Activated CD8-positive, alpha-beta T cell treated with anti-CD3 and anti-CD28 coated beads for 36 hours (primary cell): ENCODE measurements around the gene XPO6. TPM values are rescaled to one million over a fixed set of nuclear protein-coding genes. Genes with fewer than 3 reads are reported as not detected.

ENCODE experiments used
- ATAC-seq: fragments of 200-7000 bp; cut with Tn5 transposase; one replicate; pipeline ENCODE4 v1.10.0; 2021; ENCODE audit warnings: mild to moderate bottlenecking, moderate library complexity
- CTCF ChIA-PET: fragments of 350-600 bp; sonication (Branson Sonifier 250); formaldehyde crosslinking; loops from one replicate; lab custom pipeline; 2021; ENCODE audit warnings: antibody characterized with exemption; lab: Charles Lee
- POLR2A ChIA-PET: fragments of 350-600 bp; sonication (Branson Sonifier 250); formaldehyde crosslinking; loops from one replicate; lab custom pipeline; 2021; ENCODE audit warnings: antibody characterized with exemption; lab: Charles Lee
- DNase-seq: peaks from one replicate; pipeline ENCODE4 v3.0.0-alpha.2; 2020
- H3K27ac Mint-ChIP-seq: one replicate; pipeline ENCODE4 v1.8.0; 2021; ENCODE audit warnings: mild to moderate bottlenecking, mixed read lengths
- H3K27me3 Mint-ChIP-seq: one replicate; pipeline ENCODE4 v1.8.0; 2021; ENCODE audit warnings: mixed read lengths
- H3K36me3 Mint-ChIP-seq: one replicate; pipeline ENCODE4 v1.8.0; 2021; ENCODE audit warnings: low read depth, mixed read lengths
- H3K4me1 Mint-ChIP-seq: one replicate; pipeline ENCODE4 v1.8.0; 2021; ENCODE audit warnings: low read depth, mixed read lengths
- H3K4me3 Mint-ChIP-seq: one replicate; pipeline ENCODE4 v1.8.0; 2021; ENCODE audit warnings: mild to moderate bottlenecking, moderate library complexity, mixed read lengths
- H3K9me3 Mint-ChIP-seq: one replicate; pipeline ENCODE4 v1.8.0; 2021; ENCODE audit warnings: mixed read lengths
- intact Hi-C: fragments of 100-400 bp; cut with micrococcal nuclease; formaldehyde crosslinking; loops from one replicate; pipeline ENCODE4 v1.10.0; 2022
- total RNA-seq, 2 experiments: library from RNA; stranded (reverse); gene quantifications; one replicate each; pipeline ENCODE4 v1.2.3, GENCODE V29; 2021
- TF ChIP-seq, protein P1 (sequence below): fragments of 200-600 bp; IDR thresholded peaks from one replicate; pipeline ENCODE4 v1.8.0; 2022; ENCODE audit warnings: antibody characterized with exemption, mild to moderate bottlenecking

The XPO6 gene
- total RNA-seq, 2 experiments from 2014 or later, result 250 to 253 TPM

DNA sequence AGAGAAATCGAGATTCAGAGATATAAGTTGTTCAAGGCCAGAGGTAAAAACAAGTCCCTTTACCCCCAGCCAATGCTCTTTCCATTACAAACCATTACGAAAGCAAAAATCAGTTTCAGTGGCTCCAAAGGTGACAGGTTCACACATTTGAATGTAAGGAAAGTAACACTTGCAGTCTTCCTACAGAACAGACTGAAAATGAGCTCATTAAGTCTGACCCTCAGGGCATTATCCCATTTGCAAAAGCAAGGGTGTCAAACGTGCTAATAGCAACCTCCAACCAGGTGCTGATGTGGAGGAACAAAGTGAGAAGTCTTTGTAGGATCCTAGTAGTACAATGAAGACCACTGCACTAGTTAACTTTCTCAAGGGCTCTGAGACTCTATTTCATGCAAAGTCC is 65.2 kb downstream of the XPO6 start:
- CTCF ChIA-PET, result no interaction called here

GRCh38 chr16:28145796-28146195 is 66.0 kb downstream of the XPO6 start:
- Mint-ChIP-seq H3K27ac (peak overlapping the region; percentile 81), H3K27me3 (no peaks in the 10 kb centered on the region), H3K4me3 (no peak overlapping the region), H3K4me1 (peaks cover 82% of the 10 kb centered on the region), H3K9me3 (no peaks in the 10 kb centered on the region), H3K36me3 (peaks cover 72% of the 10 kb centered on the region)
- ATAC-seq, result no peak
- ChIA-PET CTCF (interaction anchor here (2.1 kb wide), 1 partner anchor 9 kb away, joined by 5 read pairs; no protein-coding TSS in a partner anchor), POLR2A (no interaction called here)
- no peak for DNase-seq
- intact Hi-C loops, result no loop called here
- TF ChIP-seq, protein P1, sequence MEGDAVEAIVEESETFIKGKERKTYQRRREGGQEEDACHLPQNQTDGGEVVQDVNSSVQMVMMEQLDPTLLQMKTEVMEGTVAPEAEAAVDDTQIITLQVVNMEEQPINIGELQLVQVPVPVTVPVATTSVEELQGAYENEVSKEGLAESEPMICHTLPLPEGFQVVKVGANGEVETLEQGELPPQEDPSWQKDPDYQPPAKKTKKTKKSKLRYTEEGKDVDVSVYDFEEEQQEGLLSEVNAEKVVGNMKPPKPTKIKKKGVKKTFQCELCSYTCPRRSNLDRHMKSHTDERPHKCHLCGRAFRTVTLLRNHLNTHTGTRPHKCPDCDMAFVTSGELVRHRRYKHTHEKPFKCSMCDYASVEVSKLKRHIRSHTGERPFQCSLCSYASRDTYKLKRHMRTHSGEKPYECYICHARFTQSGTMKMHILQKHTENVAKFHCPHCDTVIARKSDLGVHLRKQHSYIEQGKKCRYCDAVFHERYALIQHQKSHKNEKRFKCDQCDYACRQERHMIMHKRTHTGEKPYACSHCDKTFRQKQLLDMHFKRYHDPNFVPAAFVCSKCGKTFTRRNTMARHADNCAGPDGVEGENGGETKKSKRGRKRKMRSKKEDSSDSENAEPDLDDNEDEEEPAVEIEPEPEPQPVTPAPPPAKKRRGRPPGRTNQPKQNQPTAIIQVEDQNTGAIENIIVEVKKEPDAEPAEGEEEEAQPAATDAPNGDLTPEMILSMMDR, result no peak

More for the DNA sequence above, 65.2 kb downstream of the XPO6 start:
- Mint-ChIP-seq H3K4me3 (no peak overlapping the region), H3K9me3 (no peaks in the 10 kb centered on the region), H3K27ac (peak overlapping the region; percentile 81), H3K36me3 (peaks cover 73% of the 10 kb centered on the region), H3K4me1 (peaks cover 82% of the 10 kb centered on the region), H3K27me3 (no peaks in the 10 kb centered on the region)
- POLR2A ChIA-PET, result interaction anchor here (0.6 to 1.3 kb wide), 5 partner anchors 10 to 41 kb away, joined by 3 read pairs; no protein-coding TSS in a partner anchor
- no peak for DNase-seq
- intact Hi-C loops, result no loop called here
- ATAC-seq, result peak; percentile 4
- TF ChIP-seq, protein P1, result no peak

DNA sequence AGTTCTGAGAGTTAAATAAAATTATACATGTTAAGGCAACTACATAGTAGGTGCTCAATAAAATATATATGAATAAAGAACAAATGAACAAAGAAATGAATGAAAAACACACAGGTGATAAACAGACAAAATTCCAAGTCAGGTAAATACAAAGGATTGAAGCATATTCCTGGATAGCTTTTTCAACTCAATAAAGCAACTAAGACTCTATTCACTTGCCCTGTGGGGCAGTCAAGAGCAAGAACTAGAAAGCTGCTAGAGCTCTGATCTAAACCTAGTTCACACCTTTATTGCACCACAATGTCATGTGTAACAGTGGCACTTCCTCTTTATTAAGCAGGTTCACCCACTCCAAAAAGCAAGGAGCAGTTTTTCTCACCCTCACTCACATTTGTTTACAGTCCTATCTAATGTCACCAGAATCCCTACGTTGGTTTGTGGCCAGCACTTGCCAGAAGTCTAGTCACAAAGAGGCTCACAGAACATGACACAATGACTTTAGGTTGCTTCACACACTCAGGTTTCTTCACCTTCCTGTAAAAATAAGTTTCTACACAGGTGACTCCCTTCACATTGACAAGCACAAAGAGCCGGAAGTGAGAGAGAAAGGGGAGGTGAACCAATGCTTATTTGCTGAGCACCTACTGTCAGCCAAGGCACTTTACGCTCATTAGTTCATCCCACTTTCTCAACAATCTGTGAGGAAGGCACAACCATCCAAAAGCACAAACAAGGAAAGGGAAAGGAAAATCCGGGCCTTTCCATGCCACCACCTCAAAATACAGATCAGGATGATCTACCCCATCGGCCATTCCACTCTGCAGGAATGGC is 70.8 kb downstream of the XPO6 start:
- peaks cover 2% of the 10 kb centered on the region for H3K9me3 Mint-ChIP-seq
- peak; percentile 77 for ATAC-seq
- peak; percentile 89 for DNase-seq
- H3K4me1 Mint-ChIP-seq, result peaks cover 80% of the 10 kb centered on the region
- POLR2A ChIA-PET, result interaction anchor here (0.8 to 1.9 kb wide), 9 partner anchors 10 to 73 kb away, joined by 3 to 12 read pairs (median 4); partner anchors contain the start of gene XPO6
- TF ChIP-seq, protein P1, result peak; percentile 54
- peak overlapping the region; percentile 94 for H3K27ac Mint-ChIP-seq
- no peaks in the 10 kb centered on the region for H3K27me3 Mint-ChIP-seq
- peaks cover 66% of the 10 kb centered on the region for H3K36me3 Mint-ChIP-seq
- intact Hi-C loops, result loop anchor here (2.0 to 5.0 kb wide), 2 partner anchors 52 to 71 kb away; partner anchors contain the start of gene XPO6
- CTCF ChIA-PET, result interaction anchor here (0.6 to 7.2 kb wide), 14 partner anchors 10 to 77 kb away, joined by 3 to 83 read pairs (median 3); no protein-coding TSS in a partner anchor
- peak overlapping the region; percentile 61 for H3K4me3 Mint-ChIP-seq

DNA sequence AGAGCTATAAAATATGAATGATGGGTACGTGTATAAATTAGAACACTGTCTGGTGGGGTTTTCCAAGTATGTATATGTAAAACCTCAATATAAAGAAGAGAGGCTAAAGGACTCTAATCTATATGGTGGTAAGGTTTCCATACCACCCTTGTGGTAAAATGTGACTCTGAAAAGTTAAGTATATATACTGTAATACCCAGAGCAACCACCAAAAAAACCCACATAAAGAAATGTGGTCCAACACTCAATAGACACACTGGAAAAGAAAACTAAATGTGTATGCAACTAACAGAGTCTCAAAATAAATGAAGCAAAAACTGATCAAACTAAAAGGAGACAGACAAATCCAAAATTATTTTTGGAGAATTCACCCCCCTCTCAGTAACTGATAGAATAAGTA is 72.2 kb downstream of the XPO6 start:
- Mint-ChIP-seq H3K27me3 (no peaks in the 10 kb centered on the region), H3K9me3 (peaks cover 2% of the 10 kb centered on the region), H3K36me3 (peaks cover 69% of the 10 kb centered on the region), H3K4me3 (peak overlapping the region; percentile 58), H3K27ac (peak overlapping the region; percentile 97), H3K4me1 (peaks cover 68% of the 10 kb centered on the region)
- CTCF ChIA-PET, result interaction anchor here (1.0 to 7.2 kb wide), 6 partner anchors 9 to 177 kb away, joined by 3 to 83 read pairs (median 4); no protein-coding TSS in a partner anchor
- ATAC-seq, result peak; percentile 24
- TF ChIP-seq, protein P1, result no peak
- DNase-seq, result no peak
- POLR2A ChIA-PET, result interaction anchor here (0.6 to 1.3 kb wide), 2 partner anchors 54 to 733 kb away, joined by 3 to 5 read pairs; no protein-coding TSS in a partner anchor
- intact Hi-C loops, result no loop called here
